CD14-positive monocyte (primary cell): Measurements from ENCODE around the gene PPP3CA. TPM values are rescaled to one million over a fixed set of nuclear protein-coding genes. Genes with fewer than 3 reads are reported as not detected.

ENCODE experiments used
- DNase-seq, 3 donors: peaks; one replicate each; pipeline ENCODE4 v3.0.0-alpha.2; 2011 to 2022
- H2AFZ ChIP-seq: 2 replicates; pipeline ENCODE4 v1.6.0; 2012; ENCODE audit warnings: mild to moderate bottlenecking, low read depth, low read length, inconsistent platforms; ENCODE audit not compliant: insufficient read depth, poor library complexity, severe bottlenecking
- H3K27ac ChIP-seq, 2 donors: 1 replicate in 1 of 2; 2 replicates in 1 of 2; pipeline ENCODE4 v1.5.1; 2012 to 2013; ENCODE audit warnings: low read length in 2 of 2, control low read depth in 1 of 2, inconsistent platforms in 1 of 2, low read depth in 1 of 2, mild to moderate bottlenecking in 1 of 2
- H3K27me3 ChIP-seq, 2 donors: one replicate each; pipeline versions ENCODE4 v1.6.0 to v1.6.1; 2011 to 2013; ENCODE audit warnings: low read length in 2 of 2; ENCODE audit not compliant: control insufficient read depth in 2 of 2, insufficient read depth in 2 of 2
- H3K36me3 ChIP-seq, 2 donors: replicated peaks in 1 of 2; 1 replicate in 1 of 2; 2 replicates in 1 of 2; pipeline versions ENCODE4 v1.5.1 to v1.6.1; 2012 to 2013; ENCODE audit warnings: low read length in 2 of 2, control low read depth in 1 of 2, inconsistent platforms in 1 of 2, mild to moderate bottlenecking in 1 of 2; ENCODE audit not compliant: insufficient read depth in 2 of 2, control insufficient read depth in 1 of 2
- H3K4me1 ChIP-seq, 2 donors: 1 replicate in 1 of 2; 2 replicates in 1 of 2; pipeline versions ENCODE4 v1.5.1 to v1.6.1; 2012 to 2013; ENCODE audit warnings: low read length in 2 of 2, control low read depth in 1 of 2, inconsistent platforms in 1 of 2, mild to moderate bottlenecking in 1 of 2, moderate library complexity in 1 of 2; ENCODE audit not compliant: insufficient read depth in 2 of 2, control insufficient read depth in 1 of 2
- H3K4me2 ChIP-seq: replicated peaks from 2 replicates; pipeline ENCODE3; 2012; ENCODE audit warnings: low read length, moderate library complexity, mild to moderate bottlenecking; ENCODE audit not compliant: poor library complexity, severe bottlenecking; ENCODE audit errors: extremely low read depth
- H3K4me3 ChIP-seq, 3 experiments: fragments of 200-600 bp in 1 of 3; sonication (generic) in 1 of 3; replicated peaks in 1 of 3; 1 replicate in 2 of 3; 2 replicates in 1 of 3; pipeline ENCODE4 v1.5.1; 2011 to 2013; ENCODE audit warnings: low read length in 3 of 3, mild to moderate bottlenecking in 3 of 3, control low read depth in 2 of 3, low read depth in 2 of 3, inconsistent platforms in 1 of 3, moderate library complexity in 1 of 3
- H3K79me2 ChIP-seq: 2 replicates; pipeline ENCODE4 v1.6.0; 2012; ENCODE audit warnings: mild to moderate bottlenecking, control low read depth, inconsistent platforms, low read length, moderate library complexity; ENCODE audit not compliant: insufficient read depth
- H3K9ac ChIP-seq: 2 replicates; pipeline ENCODE4 v1.6.0; 2017; ENCODE audit warnings: low read length, mild to moderate bottlenecking; ENCODE audit not compliant: insufficient read depth, poor library complexity, severe bottlenecking
- H3K9me3 ChIP-seq, 2 donors: replicated peaks in 1 of 2; 1 replicate in 1 of 2; 2 replicates in 1 of 2; pipeline versions ENCODE4 v1.5.1 to v1.6.1; 2012 to 2013; ENCODE audit warnings: low read length in 2 of 2, control low read depth in 1 of 2; ENCODE audit not compliant: control insufficient read depth in 1 of 2, insufficient read depth in 1 of 2
- H4K20me1 ChIP-seq: 2 replicates; pipeline ENCODE4 v1.6.0; 2012; ENCODE audit warnings: mild to moderate bottlenecking, low read length, control low read depth, moderate library complexity; ENCODE audit not compliant: insufficient read depth
- H3K27ac Mint-ChIP-seq, 7 donors: one replicate each; pipeline ENCODE4 v1.8.0; 2020; ENCODE audit warnings: mild to moderate bottlenecking in 7 of 7, mixed read lengths in 7 of 7, moderate library complexity in 6 of 7, inconsistent platforms in 2 of 7
- H3K27me3 Mint-ChIP-seq, 3 donors: one replicate each; pipeline ENCODE4 v1.8.0; 2021 to 2022; ENCODE audit warnings: low read depth in 3 of 3, mild to moderate bottlenecking in 3 of 3, mixed read lengths in 3 of 3, moderate library complexity in 3 of 3, inconsistent platforms in 1 of 3
- H3K36me3 Mint-ChIP-seq, 2 donors: one replicate each; pipeline ENCODE4 v1.8.0; 2020; ENCODE audit warnings: mixed read lengths in 2 of 2, inconsistent platforms in 1 of 2, mild to moderate bottlenecking in 1 of 2
- H3K4me1 Mint-ChIP-seq: one replicate; pipeline ENCODE4 v1.8.0; 2020; ENCODE audit warnings: mild to moderate bottlenecking, mixed read lengths
- H3K4me3 Mint-ChIP-seq, 2 donors: one replicate each; pipeline ENCODE4 v1.8.0; 2020; ENCODE audit warnings: mild to moderate bottlenecking in 2 of 2, mixed read lengths in 2 of 2, moderate library complexity in 1 of 2
- H3K9me3 Mint-ChIP-seq, 7 donors: one replicate each; pipeline ENCODE4 v1.8.0; 2020 to 2022; ENCODE audit warnings: mixed read lengths in 7 of 7, mild to moderate bottlenecking in 6 of 7, moderate library complexity in 6 of 7, inconsistent platforms in 2 of 7
- CTCF ChIP-seq: fragments of 200-600 bp; IDR thresholded peaks from one replicate; pipeline ENCODE4 v1.8.0; 2022; ENCODE audit warnings: antibody characterized with exemption, mild to moderate bottlenecking
- WGBS: methylation state at CpG from one replicate; pipeline ENCODE4 v1.1.5; 2013; ENCODE audit warnings: missing lambda C conversion rate; ENCODE audit not compliant: insufficient coverage; 5-methylcytosine and 5-hydroxymethylcytosine counted together
- intact Hi-C, 2 donors: fragments of 100-400 bp; cut with micrococcal nuclease; formaldehyde crosslinking; loops; one replicate each; pipeline versions ENCODE4 v1.15.0 to v1.15.1; 2023
- polyA plus RNA-seq, 3 donors: library from polyadenylated mRNA; depleted of rRNA in 1 of 3; unstranded in 2 of 3; stranded (reverse) in 1 of 3; fragments of 300-500 nt in 2 of 3; fragments of >200 nt in 1 of 3; fragmentation: Illumina TruSeq in 2 of 3; gene quantifications; 1 replicate in 2 of 3; 2 replicates in 1 of 3; pipeline ENCODE4 v1.2.3, GENCODE V29; 2012 to 2021

PPP3CA gene
- polyA plus RNA-seq, 3 donors: 5.1 to 9.7 (median 8.9) TPM

- no peak overlapping the region for H3K4me3 Mint-ChIP-seq
- Histone ChIP-seq H3K4me3 (no peak overlapping the region), H3K4me1 (no peaks in the 10 kb centered on the region), H3K9ac (no peak overlapping the region), H3K79me2 (no peaks in the 10 kb centered on the region), H3K36me3 (no peaks in the 10 kb centered on the region), H3K9me3 (no peaks in the 10 kb centered on the region), H4K20me1 (no peaks in the 10 kb centered on the region), H3K27ac (no peak overlapping the region), H2AFZ (no peak overlapping the region), H3K27me3 (no peaks in the 10 kb centered on the region), H3K4me2 (no peak overlapping the region)
- DNase-seq: no peak
- no peaks in the 10 kb centered on the region for H3K36me3 Mint-ChIP-seq
- no peak overlapping the region for H3K27ac Mint-ChIP-seq
- no peaks in the 10 kb centered on the region for H3K4me1 Mint-ChIP-seq
- peaks cover 0 to 3% (median 0%) of the 10 kb centered on the region in 7 donors for H3K9me3 Mint-ChIP-seq
- no peak for TF ChIP-seq CTCF
- intact Hi-C loops: no loop called here
- no peaks in the 10 kb centered on the region for H3K27me3 Mint-ChIP-seq
These were observed 357.9 kb downstream of the PPP3CA start for GRCh38 chr4:100989401-100989800.

- Mint-ChIP-seq H3K4me1 (no peaks in the 10 kb centered on the region), H3K27ac (no peak overlapping the region), H3K9me3 (peaks cover 0 to 3% (median 0%) of the 10 kb centered on the region in 7 donors), H3K4me3 (no peak overlapping the region), H3K36me3 (no peaks in the 10 kb centered on the region), H3K27me3 (no peaks in the 10 kb centered on the region)
- Histone ChIP-seq H3K36me3 (no peaks in the 10 kb centered on the region), H3K27me3 (no peaks in the 10 kb centered on the region), H3K9me3 (no peaks in the 10 kb centered on the region), H3K79me2 (no peaks in the 10 kb centered on the region), H3K27ac (no peak overlapping the region), H3K4me2 (no peak overlapping the region), H4K20me1 (no peaks in the 10 kb centered on the region), H3K4me3 (no peak overlapping the region), H2AFZ (no peak overlapping the region), H3K9ac (no peak overlapping the region), H3K4me1 (no peaks in the 10 kb centered on the region)
- TF ChIP-seq CTCF: no peak
- intact Hi-C loops: no loop called here
- no peak for DNase-seq
- WGBS: 64% methylated on average over 2 of the region's 4 CpGs
These were observed 358.4 kb downstream of the PPP3CA start for GRCh38 chr4:100988876-100989275.
